Activated CD8-positive, alpha-beta T cell treated with anti-CD3 and anti-CD28 coated beads for 36 hours (primary cell): ENCODE results near the gene TRERF1. TPM values are rescaled to one million over a fixed set of nuclear protein-coding genes. Genes with fewer than 3 reads are reported as not detected.
"Not testable (repeated sequence)": the region's sequence is repeated elsewhere in the genome, so short reads cannot be mapped to it uniquely, and the experiment has no call there.

ENCODE experiments used
- ATAC-seq: fragments of 200-7000 bp; cut with Tn5 transposase; one replicate; pipeline ENCODE4 v1.10.0; 2021; ENCODE audit warnings: mild to moderate bottlenecking, moderate library complexity
- CTCF ChIA-PET: fragments of 350-600 bp; sonication (Branson Sonifier 250); formaldehyde crosslinking; loops from one replicate; lab custom pipeline; 2021; ENCODE audit warnings: antibody characterized with exemption; lab: Charles Lee
- POLR2A ChIA-PET: fragments of 350-600 bp; sonication (Branson Sonifier 250); formaldehyde crosslinking; loops from one replicate; lab custom pipeline; 2021; ENCODE audit warnings: antibody characterized with exemption; lab: Charles Lee
- DNase-seq: peaks from one replicate; pipeline ENCODE4 v3.0.0-alpha.2; 2020
- H3K27ac Mint-ChIP-seq: one replicate; pipeline ENCODE4 v1.8.0; 2021; ENCODE audit warnings: mild to moderate bottlenecking, mixed read lengths
- H3K27me3 Mint-ChIP-seq: one replicate; pipeline ENCODE4 v1.8.0; 2021; ENCODE audit warnings: mixed read lengths
- H3K36me3 Mint-ChIP-seq: one replicate; pipeline ENCODE4 v1.8.0; 2021; ENCODE audit warnings: low read depth, mixed read lengths
- H3K4me1 Mint-ChIP-seq: one replicate; pipeline ENCODE4 v1.8.0; 2021; ENCODE audit warnings: low read depth, mixed read lengths
- H3K4me3 Mint-ChIP-seq: one replicate; pipeline ENCODE4 v1.8.0; 2021; ENCODE audit warnings: mild to moderate bottlenecking, moderate library complexity, mixed read lengths
- H3K9me3 Mint-ChIP-seq: one replicate; pipeline ENCODE4 v1.8.0; 2021; ENCODE audit warnings: mixed read lengths
- CTCF ChIP-seq: fragments of 200-600 bp; IDR thresholded peaks from one replicate; pipeline ENCODE4 v1.8.0; 2022; ENCODE audit warnings: antibody characterized with exemption, mild to moderate bottlenecking
- intact Hi-C: fragments of 100-400 bp; cut with micrococcal nuclease; formaldehyde crosslinking; loops from one replicate; pipeline ENCODE4 v1.10.0; 2022
- total RNA-seq, 2 experiments: library from RNA; stranded (reverse); gene quantifications; one replicate each; pipeline ENCODE4 v1.2.3, GENCODE V29; 2021

Gene TRERF1
- total RNA-seq, 2 experiments from 2014 or later = 6.5 to 6.9 TPM

GRCh38 chr6:42195415-42195814 lies 256.3 kb downstream of the TRERF1 start:
- Mint-ChIP-seq H3K9me3 (no peaks in the 10 kb centered on the region), H3K27me3 (no peaks in the 10 kb centered on the region), H3K36me3 (peaks cover 10% of the 10 kb centered on the region), H3K4me3 (no peak overlapping the region), H3K4me1 (peaks cover 5% of the 10 kb centered on the region), H3K27ac (no peak overlapping the region)
- ChIA-PET CTCF (interaction anchor here (0.9 to 2.7 kb wide), 3 partner anchors 59 to 352 kb away, joined by 3 to 9 read pairs (median 4); no protein-coding TSS in a partner anchor), POLR2A (no interaction called here)
- TF ChIP-seq CTCF = no peak
- ATAC-seq (no peak), DNase-seq (no peak)
- intact Hi-C loops = no loop called here

- H3K27ac Mint-ChIP-seq = no peak overlapping the region
- no peaks in the 10 kb centered on the region for H3K9me3 Mint-ChIP-seq
- no peaks in the 10 kb centered on the region for H3K27me3 Mint-ChIP-seq
- CTCF ChIA-PET = interaction anchor here (1.0 to 2.7 kb wide), 4 partner anchors 9 to 353 kb away, joined by 3 to 9 read pairs (median 4); no protein-coding TSS in a partner anchor
- no peak overlapping the region for H3K4me3 Mint-ChIP-seq
- DNase-seq (no peak), ATAC-seq (no peak)
- no peaks in the 10 kb centered on the region for H3K36me3 Mint-ChIP-seq
- intact Hi-C loops = no loop called here
- peaks cover 2% of the 10 kb centered on the region for H3K4me1 Mint-ChIP-seq
- no peak for TF ChIP-seq CTCF
- POLR2A ChIA-PET = interaction anchor here (1.1 to 2.0 kb wide), 2 partner anchors 8 to 89 kb away, joined by 3 to 4 read pairs; no protein-coding TSS in a partner anchor
Measured at GRCh38 chr6:42194056-42194455, 257.7 kb downstream of the TRERF1 start.

- DNase-seq = no peak
- Mint-ChIP-seq H3K9me3 (no peaks in the 10 kb centered on the region), H3K27ac (no peak overlapping the region), H3K4me3 (no peak overlapping the region), H3K36me3 (no peaks in the 10 kb centered on the region), H3K27me3 (no peaks in the 10 kb centered on the region), H3K4me1 (peaks cover 2% of the 10 kb centered on the region)
- no peak for ATAC-seq
- no peak for TF ChIP-seq CTCF
- intact Hi-C loops = no loop called here
- ChIA-PET CTCF (interaction anchor here (1.4 to 2.7 kb wide), 2 partner anchors 10 to 354 kb away, joined by 4 to 9 read pairs; no protein-coding TSS in a partner anchor), POLR2A (interaction anchor here (1.1 to 2.0 kb wide), 2 partner anchors 8 to 89 kb away, joined by 3 to 4 read pairs; no protein-coding TSS in a partner anchor)
Measured at GRCh38 chr6:42193491-42193894, 258.2 kb downstream of the TRERF1 start.

GRCh38 chr6:42192385-42192784 lies 259.3 kb downstream of the TRERF1 start:
- H3K27me3 Mint-ChIP-seq, POLR2A ChIA-PET, intact Hi-C loops, H3K9me3 Mint-ChIP-seq, H3K4me1 Mint-ChIP-seq, CTCF ChIA-PET, ATAC-seq, H3K4me3 Mint-ChIP-seq, H3K27ac Mint-ChIP-seq, DNase-seq, H3K36me3 Mint-ChIP-seq: not testable (repeated sequence)

GRCh38 chr6:42190554-42191183 lies 261.1 kb downstream of the TRERF1 start:
- H3K4me1 Mint-ChIP-seq = no peaks in the 10 kb centered on the region
- ChIA-PET POLR2A (no interaction called here), CTCF (interaction anchor here (1.1 to 1.5 kb wide), 3 partner anchors 24 to 414 kb away, joined by 3 to 4 read pairs (median 3); no protein-coding TSS in a partner anchor)
- H3K9me3 Mint-ChIP-seq = no peaks in the 10 kb centered on the region
- no peaks in the 10 kb centered on the region for H3K27me3 Mint-ChIP-seq
- no peak for DNase-seq
- intact Hi-C loops = no loop called here
- no peak for ATAC-seq
- no peaks in the 10 kb centered on the region for H3K36me3 Mint-ChIP-seq
- H3K4me3 Mint-ChIP-seq = no peak overlapping the region
- no peak for TF ChIP-seq CTCF
- H3K27ac Mint-ChIP-seq = no peak overlapping the region
